ENCODE measurements around the gene SHANK3.

DNA sequence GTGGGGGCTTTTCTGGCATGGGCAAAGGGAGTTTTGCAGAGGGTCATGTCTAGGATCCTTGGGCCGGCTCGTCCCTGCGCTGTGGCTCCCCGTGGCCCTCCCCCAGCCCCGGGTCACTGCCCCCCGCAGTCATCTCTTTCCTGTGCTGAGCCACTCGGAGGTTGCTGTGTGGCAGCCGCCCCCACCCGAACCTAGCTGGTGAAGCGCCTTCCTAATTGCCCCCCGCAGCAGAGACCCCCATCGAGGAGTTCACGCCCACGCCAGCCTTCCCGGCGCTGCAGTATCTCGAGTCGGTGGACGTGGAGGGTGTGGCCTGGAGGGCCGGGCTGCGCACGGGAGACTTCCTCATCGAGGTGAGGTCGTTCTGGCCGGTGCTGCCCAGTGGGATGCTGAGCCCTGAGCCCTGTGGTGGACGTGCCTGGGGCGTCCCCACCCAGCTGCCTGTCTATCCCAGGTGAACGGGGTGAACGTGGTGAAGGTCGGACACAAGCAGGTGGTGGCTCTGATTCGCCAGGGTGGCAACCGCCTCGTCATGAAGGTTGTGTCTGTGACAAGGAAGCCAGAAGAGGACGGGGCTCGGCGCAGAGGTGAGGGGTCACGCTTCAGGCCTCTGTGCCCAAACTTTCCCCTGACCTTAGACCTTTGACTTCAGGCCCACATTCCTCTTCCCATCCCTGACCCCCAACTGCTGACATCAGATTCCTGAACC, 32.0 kb downstream of the SHANK3 start:
- TF ChIP-seq EZH2 (IDR thresholded peaks at IDR 0.05; ENCODE audit: insufficient read depth, poor library complexity, severe bottlenecking) (no peak), EZH2phosphoT487 (IDR thresholded peaks at IDR 0.05; ENCODE audit: insufficient read depth, low read depth) (no peak)

Measured in GM23248 (cell line).